NCI-H526 (cell line): ENCODE results near the gene GCDH.

Experiments
- DNase-seq, 2 experiments: peaks; one replicate each; lab custom pipeline; 2025; lab: John Stamatoyannopoulos, UW

GCDH gene

GRCh38 chr19:12940897-12941296 is 49.9 kb downstream of the GCDH start:
- DNase-seq: no peak

GRCh38 chr19:12943437-12944044 is 52.6 kb downstream of the GCDH start:
- no peak for DNase-seq

GRCh38 chr19:12944104-12944674 is 53.2 kb downstream of the GCDH start:
- DNase-seq: no peak

GRCh38 chr19:12945479-12946091 is 54.6 kb downstream of the GCDH start, which contains the start of gene RAD23A:
Gene RAD23A (plus strand): TSS chr19:12945862. CDS start chr19:12945949, 87 bp downstream.
- peak; percentile 77 to 97 for DNase-seq

- DNase-seq: peak in 1 of 2 experiments; percentile 46
Measured at GRCh38 chr19:12946092-12946721, 55.2 kb downstream of the GCDH start.

GRCh38 chr19:12946731-12947496 is 56.0 kb downstream of the GCDH start:
- DNase-seq: no peak

- DNase-seq: no peak
Measured at GRCh38 chr19:12947702-12948611, 57.0 kb downstream of the GCDH start.

- no peak for DNase-seq
Measured at GRCh38 chr19:12948612-12949362, 57.8 kb downstream of the GCDH start.
